HG03135 (cell line): Measurements from ENCODE around the gene RIMS3.
"Not testable (repeated sequence)": the region's sequence is repeated elsewhere in the genome, so short reads cannot be mapped to it uniquely, and the experiment has no call there.

Source experiments
- ATAC-seq: cut with Tn5 transposase; IDR thresholded peaks from one replicate; pipeline ENCODE4 v1.9.1; 2021; ENCODE audit warnings: mild to moderate bottlenecking, moderate library complexity; ENCODE audit not compliant: unreplicated experiment

Gene RIMS3

GRCh38 chr1:40633523-40633922 lies 32.0 kb downstream of the RIMS3 start:
- ATAC-seq, result no peak

DNA sequence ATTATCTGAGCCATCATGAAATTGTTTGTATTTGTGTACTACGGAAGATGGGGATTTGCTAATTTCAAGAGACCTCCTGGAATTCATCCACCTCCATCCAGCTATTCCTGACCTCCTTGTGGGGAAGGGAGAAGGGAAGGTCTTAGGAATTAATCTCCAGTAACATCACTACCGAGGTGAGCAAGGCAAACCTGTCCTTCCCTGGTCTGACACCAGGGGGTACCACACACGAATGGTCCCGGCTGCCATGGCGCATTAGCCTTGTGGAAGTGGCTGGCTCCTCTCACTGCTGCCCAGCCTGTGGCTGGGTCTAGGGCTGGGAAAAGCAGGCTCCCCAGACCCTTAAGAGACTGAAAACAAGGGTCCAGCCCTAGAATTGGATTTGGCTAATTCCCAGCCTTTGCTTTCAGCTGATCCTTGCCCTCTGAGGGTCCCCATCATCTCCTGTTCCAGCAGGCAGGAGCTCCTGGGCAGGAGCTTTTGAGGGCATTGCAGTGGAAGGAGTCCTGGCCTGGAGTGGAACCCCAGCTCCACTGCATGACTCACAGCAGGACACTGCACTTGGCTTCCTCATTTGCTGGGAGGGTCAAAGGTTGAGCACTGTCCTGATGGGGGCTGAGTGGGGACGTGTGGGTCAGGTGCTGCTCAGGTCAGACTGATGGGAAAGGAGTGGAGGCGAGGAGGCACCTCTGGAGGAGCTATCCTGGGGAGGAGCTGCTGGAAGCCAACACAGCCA lies 34.8 kb downstream of the RIMS3 start:
- ATAC-seq, result no peak

GRCh38 chr1:40629546-40629945 lies 35.9 kb downstream of the RIMS3 start:
- not testable (repeated sequence) for ATAC-seq

DNA sequence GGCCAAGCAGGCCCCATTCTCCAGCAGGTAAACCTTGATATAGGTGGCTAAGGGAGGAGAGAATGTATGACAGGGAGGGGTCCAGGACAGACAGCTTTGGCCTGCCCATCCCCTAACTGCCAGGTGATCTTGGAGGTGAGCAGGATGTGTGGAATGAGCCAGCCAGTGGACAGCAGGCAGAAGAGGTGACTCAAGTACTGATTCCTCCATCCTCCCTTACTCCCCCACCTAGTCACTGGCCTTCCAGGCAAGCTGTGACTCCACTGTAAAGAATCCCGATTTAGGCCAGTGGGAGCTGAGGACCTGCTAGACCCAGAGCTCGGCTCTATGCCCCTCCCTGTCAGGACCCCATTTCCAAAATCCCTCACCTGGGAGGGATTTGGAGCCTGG lies 36.6 kb downstream of the RIMS3 start:
- ATAC-seq, result no peak

DNA sequence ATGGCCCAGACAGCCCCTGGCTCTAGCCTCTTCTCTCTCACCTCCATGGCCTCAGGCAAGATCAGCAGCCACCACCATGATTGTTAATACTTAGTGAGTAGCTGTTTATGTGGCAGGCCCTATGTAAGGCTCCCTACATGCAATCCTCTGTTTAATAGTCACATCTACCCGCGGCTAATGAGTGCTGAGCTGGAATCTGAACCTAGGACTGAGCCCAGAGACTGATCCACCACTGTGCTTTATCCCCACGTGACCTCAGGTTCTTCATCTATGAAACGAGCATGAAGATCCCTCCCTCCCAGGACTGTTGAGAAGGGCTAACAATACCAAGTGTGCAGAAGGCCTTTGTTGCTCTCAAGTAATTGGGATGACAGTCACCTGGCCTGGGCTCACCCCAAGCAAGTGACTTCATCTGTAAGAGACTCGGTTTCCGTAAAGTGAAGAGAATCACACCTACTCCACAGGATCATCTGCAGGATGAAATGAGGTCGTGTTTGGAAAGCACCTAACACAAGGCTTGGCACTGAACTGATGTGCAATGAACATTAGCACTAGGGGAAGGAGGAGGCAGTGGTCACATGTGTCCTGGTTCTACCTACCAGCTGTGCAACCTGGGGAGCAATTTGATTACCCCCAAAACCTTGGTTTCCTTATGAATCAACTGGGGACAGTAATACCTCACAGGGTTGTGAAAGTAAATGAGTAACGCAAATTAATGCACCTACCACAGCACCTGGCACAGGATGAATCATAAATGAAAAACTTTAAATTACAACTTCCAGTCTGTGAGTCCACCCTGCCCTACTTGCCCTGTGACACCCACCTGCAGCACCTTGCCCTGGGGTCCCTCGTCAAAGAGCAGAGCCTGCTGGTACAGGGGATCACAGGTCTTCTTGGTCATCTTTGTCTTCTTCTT lies 37.2 kb downstream of the RIMS3 start:
- ATAC-seq, result peak; percentile 66

GRCh38 chr1:40626383-40626770 lies 39.1 kb downstream of the RIMS3 start:
- ATAC-seq, result no peak

DNA sequence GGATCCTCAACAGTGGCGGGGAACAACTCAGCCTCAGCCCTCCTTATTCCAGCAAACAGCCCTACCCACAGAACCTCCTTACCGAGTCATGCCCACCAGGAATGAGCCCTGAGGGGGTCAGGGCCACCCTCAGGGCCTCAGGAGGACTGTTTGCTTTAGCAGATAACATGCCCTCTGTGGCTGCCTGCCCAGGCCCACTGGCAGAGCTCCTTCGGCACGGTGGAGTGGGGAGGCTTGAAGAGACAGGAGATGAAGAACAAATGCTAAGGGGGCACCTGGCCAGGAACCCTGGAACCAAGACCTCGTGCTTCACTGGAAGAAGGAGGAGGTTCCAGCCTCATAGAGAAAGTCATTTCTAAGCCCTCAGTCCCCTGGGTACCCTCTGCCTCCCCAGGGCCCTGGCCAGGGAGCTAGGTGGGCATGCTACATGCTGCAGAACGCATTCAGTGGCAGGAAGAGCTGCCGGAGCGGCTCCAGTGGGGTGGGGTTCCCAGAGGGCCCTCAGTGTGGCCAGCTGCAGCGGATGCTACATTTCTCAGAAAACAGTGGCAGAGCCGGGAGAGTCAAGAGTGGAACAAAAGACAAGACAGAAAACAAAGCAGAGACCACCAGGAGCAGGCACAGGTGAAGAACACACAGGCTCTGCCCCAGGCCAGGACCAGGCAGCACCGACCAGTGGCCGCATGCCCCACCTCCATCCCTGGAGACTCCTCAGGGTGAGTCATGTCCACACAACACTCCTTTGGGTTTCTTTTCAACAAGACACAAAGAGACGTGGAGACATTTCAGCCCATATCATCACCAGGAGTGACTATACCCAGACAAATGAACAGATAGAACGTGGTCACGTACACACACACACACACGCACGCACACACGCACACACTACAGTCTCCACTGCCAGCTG lies 39.8 kb downstream of the RIMS3 start:
- no peak for ATAC-seq

- ATAC-seq, result no peak
Observed at GRCh38 chr1:40625076-40625475, 40.4 kb downstream of the RIMS3 start.

DNA sequence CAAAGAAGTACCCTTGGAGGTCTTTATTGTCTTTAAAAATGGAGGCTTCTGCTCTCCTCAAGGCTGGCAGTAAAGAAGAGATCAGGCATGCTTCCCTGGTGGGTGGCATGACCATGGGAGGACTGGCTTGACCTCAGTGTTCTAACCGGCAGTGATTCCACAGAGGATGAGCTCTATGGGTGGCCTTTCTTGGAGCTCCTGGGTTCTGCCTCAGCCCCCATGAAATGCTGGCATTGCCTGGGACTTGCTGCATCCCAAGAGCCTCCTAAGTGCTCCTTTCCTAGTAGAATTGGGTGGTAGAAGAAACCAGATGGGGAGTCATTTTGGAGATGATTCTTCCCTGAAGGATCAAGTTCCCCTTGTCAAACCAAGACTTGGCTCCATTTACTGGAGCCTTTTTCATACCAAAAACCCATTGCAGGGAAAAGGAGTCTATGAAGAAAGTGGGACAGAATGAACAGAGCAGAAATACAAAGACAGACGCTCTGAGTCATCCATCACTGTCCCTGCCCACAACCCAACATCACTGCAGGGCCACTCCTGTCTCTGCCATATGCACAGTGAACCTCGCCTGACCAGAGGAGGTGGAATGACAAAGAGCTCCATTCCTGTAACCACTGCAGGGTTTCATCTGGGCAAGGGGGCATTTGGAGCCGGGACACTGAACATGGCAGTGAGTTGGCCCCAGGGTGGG lies 42.4 kb downstream of the RIMS3 start:
- no peak for ATAC-seq

DNA sequence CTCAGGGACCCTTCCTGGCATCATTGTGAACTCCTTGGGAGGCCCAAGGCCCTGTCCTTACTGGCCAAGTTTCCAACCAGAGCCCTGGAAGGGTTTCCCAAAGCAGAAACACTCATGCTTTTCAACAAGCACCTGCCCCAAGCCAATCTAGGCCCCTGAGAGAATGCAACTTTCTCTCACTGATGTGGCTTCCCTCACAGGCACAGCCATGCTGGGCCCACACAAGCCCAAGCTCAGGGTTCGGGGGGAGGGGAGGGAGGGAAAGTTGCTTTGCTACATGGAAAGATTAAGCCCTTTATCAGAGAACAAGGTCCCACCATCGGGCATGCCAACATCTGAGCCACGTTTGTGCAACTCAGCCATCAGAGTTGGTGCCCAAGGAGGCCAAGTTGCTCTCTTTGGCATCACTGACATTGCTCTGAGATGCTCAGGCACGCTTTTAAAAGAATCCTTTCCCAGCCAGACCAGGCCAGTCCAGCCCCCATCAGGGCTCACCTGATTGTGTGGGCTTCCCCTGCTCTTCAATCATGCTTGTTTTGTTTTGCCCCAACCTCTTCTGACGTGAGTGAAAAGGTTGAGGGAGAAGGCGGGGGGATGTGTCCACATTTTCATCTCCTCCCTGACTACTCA lies 43.5 kb downstream of the RIMS3 start:
- ATAC-seq, result no peak

DNA sequence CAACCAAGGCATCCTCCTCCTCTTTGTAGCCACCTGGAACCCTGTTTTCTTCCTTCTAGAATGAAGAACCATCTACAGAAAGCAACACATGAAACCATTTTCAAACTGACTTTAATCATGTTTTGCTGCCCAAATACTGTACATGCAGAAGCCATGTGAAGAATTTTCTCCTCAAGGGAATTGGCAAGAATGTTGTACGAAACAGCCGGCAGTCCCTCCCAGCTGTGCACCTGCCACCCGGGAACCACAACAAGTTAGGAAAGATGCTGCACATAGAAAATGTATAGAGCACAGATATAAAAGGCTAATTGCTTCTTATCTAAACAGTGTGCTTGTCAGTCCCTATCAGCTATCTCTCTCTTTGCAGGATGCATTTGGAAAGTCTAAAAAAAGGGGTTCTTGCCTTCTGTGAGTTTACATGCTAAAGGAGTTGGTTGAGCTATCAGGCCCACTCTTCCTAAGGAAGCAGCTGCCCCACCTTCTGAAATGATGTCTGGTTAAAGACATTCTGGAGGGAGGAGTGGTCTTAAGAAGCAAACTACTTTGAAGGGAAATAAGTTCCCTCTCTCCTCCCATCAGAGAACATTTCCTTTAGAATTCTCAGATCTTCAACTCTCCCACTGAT lies 44.8 kb downstream of the RIMS3 start:
- no peak for ATAC-seq

GRCh38 chr1:40620150-40620549 lies 45.3 kb downstream of the RIMS3 start:
- no peak for ATAC-seq

DNA sequence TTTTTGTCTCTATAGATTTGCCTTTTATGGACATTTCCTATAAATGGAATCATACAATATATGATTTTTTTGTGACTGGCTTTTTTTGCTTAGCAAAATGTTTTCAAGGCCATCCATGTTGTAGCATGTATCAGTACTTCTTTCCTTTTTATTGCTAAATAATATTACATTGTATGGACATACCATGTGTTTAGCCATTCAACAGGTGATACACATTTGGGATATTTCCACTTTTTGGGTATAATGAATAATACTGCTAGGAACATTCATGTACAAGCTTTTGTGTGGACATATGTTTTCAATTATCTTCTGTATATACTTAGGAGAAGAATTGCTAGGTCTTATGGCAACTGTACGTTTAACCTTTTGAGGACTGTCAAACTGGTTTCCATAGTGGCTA lies 47.4 kb downstream of the RIMS3 start:
- no peak for ATAC-seq

GRCh38 chr1:40612345-40612831 lies 53.1 kb downstream of the RIMS3 start:
- no peak for ATAC-seq

DNA sequence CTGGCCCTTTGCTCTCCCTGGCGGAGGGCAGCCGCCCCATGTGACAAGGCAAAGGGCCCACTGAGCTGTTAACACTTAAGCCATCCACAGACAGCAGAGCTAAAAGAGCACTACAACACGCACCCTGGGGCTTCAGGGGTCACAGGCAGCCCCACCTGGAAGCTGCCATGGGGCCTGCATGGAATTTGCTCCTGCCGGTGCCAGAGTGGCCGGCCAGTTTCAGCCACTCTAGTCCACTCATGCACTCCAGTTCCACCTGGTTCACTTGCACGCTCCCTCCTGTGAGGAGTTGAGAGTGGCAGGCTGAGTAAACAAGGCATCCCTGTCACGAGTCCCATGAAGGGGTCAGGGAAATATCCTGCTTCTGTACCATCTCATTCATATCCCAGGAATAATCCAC lies 55.3 kb downstream of the RIMS3 start:
- ATAC-seq, result no peak

DNA sequence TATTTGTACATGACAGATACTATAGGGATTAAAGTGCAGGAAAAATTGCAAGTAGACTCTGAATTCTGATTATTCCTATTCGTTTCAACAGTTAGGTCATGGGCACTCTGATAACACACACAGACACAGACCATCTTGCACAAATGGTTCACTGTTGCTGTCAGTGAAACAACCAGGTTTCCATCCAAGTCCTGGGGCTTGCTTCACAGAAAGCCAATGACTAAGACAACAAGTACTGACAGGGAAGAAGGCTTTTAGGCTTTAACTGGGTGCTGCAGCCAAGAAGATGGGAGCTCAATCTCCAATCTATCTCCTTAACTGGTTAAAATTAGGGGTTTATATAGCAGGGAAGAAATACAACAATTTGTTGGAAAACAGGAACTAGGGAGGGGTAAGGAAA lies 57.6 kb downstream of the RIMS3 start:
- no peak for ATAC-seq

GRCh38 chr1:40606978-40607377 lies 58.5 kb downstream of the RIMS3 start:
- ATAC-seq, result no peak

DNA sequence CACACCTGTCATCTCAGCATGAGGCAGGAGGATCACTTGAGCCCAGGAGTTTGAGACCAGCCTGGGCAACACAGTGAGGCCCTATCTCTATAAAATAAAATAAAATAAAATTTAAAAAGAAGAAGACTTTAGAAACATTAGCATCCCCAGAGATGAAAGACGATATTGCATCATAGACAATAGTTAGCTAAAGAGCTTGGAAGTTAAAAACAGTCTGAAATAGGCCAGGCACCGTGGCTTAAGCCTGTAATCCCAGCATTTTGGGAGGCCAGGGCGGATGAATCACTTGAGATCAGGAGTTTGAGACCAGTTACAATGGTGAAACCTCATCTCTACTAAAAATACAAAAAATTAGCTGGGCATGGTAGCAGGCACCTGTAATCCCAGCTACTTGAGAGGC lies 59.3 kb downstream of the RIMS3 start:
- ATAC-seq, result no peak

GRCh38 chr1:40599926-40600325 lies 65.6 kb downstream of the RIMS3 start:
- ATAC-seq, result no peak

DNA sequence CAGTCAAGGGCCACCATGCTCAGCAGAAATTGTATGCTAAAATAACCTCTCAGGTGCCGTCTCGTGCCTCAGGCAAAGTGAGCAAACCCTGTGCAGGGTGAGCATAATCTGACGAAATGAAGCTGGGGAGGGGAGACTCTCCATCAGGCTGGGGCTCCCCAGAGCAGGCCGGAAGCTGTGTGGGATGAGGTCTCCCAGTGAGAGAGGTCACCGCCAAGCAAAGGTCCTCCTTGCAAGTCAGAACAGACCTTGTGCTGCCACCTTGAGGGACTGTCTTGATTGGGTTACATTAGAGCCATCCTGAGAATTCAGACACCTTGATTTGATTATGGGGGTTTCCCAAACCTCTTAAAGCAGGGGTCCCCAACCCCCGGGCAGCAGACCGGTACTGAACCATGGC lies 69.9 kb downstream of the RIMS3 start:
- no peak for ATAC-seq
